Thoracic aorta (tissue), 2 donors: ENCODE data around the gene RBFOX2. TPM values are rescaled to one million over a fixed set of nuclear protein-coding genes. Genes with fewer than 3 reads are reported as not detected.

ENCODE experiments used
- ATAC-seq: fragments of 150-250 bp; one replicate; pipeline ENCODE4 v1.8.0; 2017; ENCODE audit warnings: low read depth; ENCODE audit not compliant: insufficient number of reproducible peaks, low FRiP score
- DNase-seq: peaks from one replicate; pipeline ENCODE4 v3.0.0-alpha.2; 2020; ENCODE audit warnings: low spot score
- H3K27ac ChIP-seq, 2 donors: fragments of 200-600 bp; sonication (generic); 1 replicate in 1 of 2; 2 replicates in 1 of 2; pipeline ENCODE4 v1.5.1; 2016; ENCODE audit warnings: mild to moderate bottlenecking in 2 of 2, moderate library complexity in 2 of 2
- H3K27me3 ChIP-seq: fragments of 200-600 bp; sonication (generic); replicated peaks from 2 replicates; pipeline ENCODE4 v1.6.0; 2016; ENCODE audit warnings: mild to moderate bottlenecking; ENCODE audit not compliant: insufficient read depth
- H3K36me3 ChIP-seq: fragments of 200-600 bp; sonication (generic); one replicate; pipeline ENCODE4 v1.5.1; 2016
- H3K4me1 ChIP-seq, 2 donors: fragments of 200-600 bp; sonication (generic); 1 replicate in 1 of 2; 2 replicates in 1 of 2; pipeline versions ENCODE4 v1.5.1 to v1.6.0; 2016; ENCODE audit warnings: low read depth in 2 of 2, mild to moderate bottlenecking in 1 of 2; ENCODE audit not compliant: control insufficient read depth in 1 of 2
- H3K4me3 ChIP-seq: fragments of 200-600 bp; sonication (generic); 2 replicates; pipeline ENCODE4 v1.5.1; 2016; ENCODE audit warnings: mild to moderate bottlenecking
- H3K9me3 ChIP-seq: fragments of 200-600 bp; sonication (generic); 2 replicates; pipeline ENCODE4 v1.5.1; 2016
- CTCF ChIP-seq: fragments of 200-600 bp; sonication (generic); IDR thresholded peaks from one replicate; pipeline ENCODE4 v1.5.1; 2019; ENCODE audit warnings: antibody characterized with exemption
- total RNA-seq, 2 donors: library from RNA; depleted of rRNA; stranded (reverse); fragments of >200 nt; gene quantifications; one replicate each; pipeline versions ENCODE4 v1.1.0 to v1.2.3, GENCODE V29; 2016

RBFOX2 gene
- total RNA-seq, 2 donors from 2014 or later, result 117 to 143 TPM

GRCh38 chr22:35726933-35727332 lies 301.7 kb downstream of the RBFOX2 start:
- H3K27me3 ChIP-seq, result no peaks in the 10 kb centered on the region
- no peak overlapping the region for H3K4me3 ChIP-seq
- no peaks in the 10 kb centered on the region for H3K4me1 ChIP-seq
- no peak overlapping the region for H3K27ac ChIP-seq
- DNase-seq (no peak), ATAC-seq (no peak)
- TF ChIP-seq CTCF, result no peak
- no peaks in the 10 kb centered on the region for H3K36me3 ChIP-seq
- H3K9me3 ChIP-seq, result no peaks in the 10 kb centered on the region

GRCh38 chr22:35726398-35726797 lies 302.2 kb downstream of the RBFOX2 start:
- Histone ChIP-seq H3K36me3 (no peaks in the 10 kb centered on the region), H3K27ac (no peak overlapping the region), H3K4me3 (no peak overlapping the region), H3K27me3 (no peaks in the 10 kb centered on the region), H3K4me1 (no peaks in the 10 kb centered on the region), H3K9me3 (no peaks in the 10 kb centered on the region)
- no peak for DNase-seq
- no peak for TF ChIP-seq CTCF
- ATAC-seq, result no peak

GRCh38 chr22:35725521-35725920 lies 303.1 kb downstream of the RBFOX2 start:
- no peak for DNase-seq

GRCh38 chr22:35721960-35722359 lies 306.7 kb downstream of the RBFOX2 start:
- Histone ChIP-seq H3K36me3 (no peaks in the 10 kb centered on the region), H3K9me3 (no peaks in the 10 kb centered on the region), H3K27me3 (no peaks in the 10 kb centered on the region), H3K4me1 (no peaks in the 10 kb centered on the region), H3K27ac (no peak overlapping the region), H3K4me3 (no peak overlapping the region)
- TF ChIP-seq CTCF, result no peak
- DNase-seq (no peak), ATAC-seq (no peak)

More at GRCh38 chr22:35725521-35725920, 303.1 kb downstream of the RBFOX2 start:
- Histone ChIP-seq H3K4me1 (no peaks in the 10 kb centered on the region), H3K4me3 (no peak overlapping the region), H3K9me3 (no peaks in the 10 kb centered on the region), H3K27me3 (no peaks in the 10 kb centered on the region), H3K27ac (no peak overlapping the region), H3K36me3 (no peaks in the 10 kb centered on the region)
- ATAC-seq, result no peak
- no peak for TF ChIP-seq CTCF

- DNase-seq, result no peak
- H3K27me3 ChIP-seq, result no peaks in the 10 kb centered on the region
- ATAC-seq, result no peak
- no peaks in the 10 kb centered on the region for H3K36me3 ChIP-seq
- H3K9me3 ChIP-seq, result no peaks in the 10 kb centered on the region
- no peaks in the 10 kb centered on the region for H3K4me1 ChIP-seq
- TF ChIP-seq CTCF, result no peak
- H3K4me3 ChIP-seq, result no peak overlapping the region
- H3K27ac ChIP-seq, result no peak overlapping the region
Measured at GRCh38 chr22:35719212-35719875, 309.3 kb downstream of the RBFOX2 start.
